NOMO-1 (cell line): ENCODE results near the gene POU6F2.

Source experiments
- DNase-seq, 2 experiments: peaks; one replicate each; lab custom pipeline; 2025; ENCODE audit not compliant: unreplicated experiment in 2 of 2; lab: John Stamatoyannopoulos, UW

POU6F2 gene

DNA sequence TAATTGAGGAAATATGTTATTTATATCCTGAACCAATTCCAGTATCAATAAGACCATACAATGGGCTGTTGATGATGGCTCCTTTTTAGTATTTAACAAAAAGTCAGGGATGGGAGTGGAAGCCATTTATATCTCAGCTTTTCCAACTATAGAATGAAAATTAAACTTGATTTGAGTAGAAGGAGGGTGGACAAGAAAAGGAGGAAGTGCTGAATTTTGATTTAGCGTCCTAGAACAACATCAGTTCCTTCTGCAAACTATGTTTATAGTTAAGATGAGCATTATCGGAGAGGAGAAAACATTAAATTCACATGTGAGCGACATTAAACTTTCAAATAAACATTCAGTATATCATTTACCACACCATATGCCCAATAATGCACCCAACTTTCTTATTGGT lies 439.2 kb downstream of the POU6F2 start:
- DNase-seq: no peak

DNA sequence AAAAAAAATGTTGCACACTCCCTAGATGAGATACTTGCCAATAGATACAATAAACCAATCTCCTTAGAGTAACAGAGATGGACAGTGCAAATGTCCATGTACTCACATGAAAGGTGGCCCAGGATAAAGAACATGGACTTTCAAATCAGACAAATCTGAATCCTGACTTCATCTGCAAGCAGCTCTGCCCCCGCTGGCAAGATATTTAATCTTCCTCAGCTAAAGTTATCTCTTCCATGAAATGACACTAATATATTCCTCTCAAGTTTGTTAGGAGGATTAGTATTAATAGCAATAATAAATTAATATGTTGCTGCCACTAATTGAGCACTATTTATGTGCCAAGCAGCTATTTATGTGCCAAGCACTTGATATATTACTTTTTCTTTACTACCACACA lies 439.9 kb downstream of the POU6F2 start:
- no peak for DNase-seq

DNA sequence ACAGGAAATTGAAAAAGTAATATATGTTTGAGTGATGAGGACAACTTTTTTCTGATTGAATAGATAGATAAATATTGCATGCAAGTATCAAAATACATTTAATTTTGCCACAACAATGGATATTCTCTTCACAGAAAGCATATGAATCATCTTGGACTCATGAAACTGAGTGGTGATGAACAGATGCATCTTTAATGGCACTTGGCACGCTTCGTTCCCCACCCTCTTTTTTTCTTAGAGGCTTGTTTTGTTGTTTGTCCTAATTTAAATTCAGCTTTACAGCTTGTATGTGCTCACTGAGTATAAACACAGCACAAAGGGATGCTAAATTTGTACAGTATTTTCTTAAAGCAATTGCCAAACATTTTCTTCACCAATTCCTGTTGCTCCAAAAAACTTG lies 443.5 kb downstream of the POU6F2 start:
- no peak for DNase-seq

DNA sequence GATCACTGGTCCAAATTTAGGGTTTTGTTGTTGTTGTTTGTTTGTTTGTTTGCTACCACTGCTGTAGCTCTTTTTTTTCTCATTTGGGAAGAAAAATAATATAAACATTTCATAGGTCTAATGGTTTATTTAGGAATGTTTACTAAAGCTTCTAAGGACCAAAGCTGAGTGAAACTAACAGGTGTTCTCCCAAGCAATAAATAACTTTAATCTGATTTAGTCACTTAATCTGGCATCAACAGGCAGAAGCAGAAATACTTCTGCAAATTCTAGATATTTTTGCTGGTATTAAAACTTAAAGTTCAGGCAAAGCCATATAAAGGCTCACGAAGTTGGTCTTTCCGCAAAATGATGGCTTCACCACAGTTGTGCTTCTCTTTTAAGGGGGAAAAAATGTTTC lies 444.0 kb downstream of the POU6F2 start:
- DNase-seq: no peak

DNA sequence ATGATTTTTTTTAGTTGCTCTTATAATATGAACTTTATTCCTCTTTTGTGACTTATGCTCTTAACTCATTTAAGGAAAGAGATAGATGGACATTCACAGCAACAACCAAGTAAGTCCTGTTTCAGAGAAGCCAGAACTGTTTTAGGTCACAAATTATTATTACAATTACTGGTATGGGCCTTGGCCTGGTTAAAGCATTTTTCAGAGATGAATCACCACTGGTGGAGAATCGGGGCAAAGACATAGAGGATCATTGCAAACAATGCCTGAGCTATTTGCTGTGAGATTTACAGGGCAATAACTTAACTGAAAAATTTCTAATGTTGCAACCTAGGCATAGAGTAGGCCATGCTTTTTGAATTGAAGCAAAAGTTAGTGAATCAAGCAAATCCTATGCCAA lies 450.5 kb downstream of the POU6F2 start:
- DNase-seq: no peak

DNA sequence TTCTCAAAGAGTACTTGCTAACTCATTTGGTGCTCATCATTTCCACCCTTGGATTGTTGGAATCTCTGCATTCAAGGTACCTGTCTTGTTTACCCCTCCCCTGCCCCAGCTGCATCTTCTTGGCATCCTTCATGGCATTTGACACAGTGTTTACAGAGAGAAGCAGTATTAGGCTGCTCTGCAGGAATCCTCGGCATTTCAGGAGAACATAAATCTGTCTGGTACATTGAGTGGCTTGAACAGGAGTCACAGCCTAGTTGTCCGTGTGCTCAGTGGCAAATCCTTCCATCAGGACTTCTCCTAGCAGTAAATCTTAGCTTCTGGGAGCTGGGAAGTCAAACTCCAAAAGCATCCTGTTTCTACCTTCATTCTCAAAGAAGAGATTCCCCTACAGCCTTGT lies 451.7 kb downstream of the POU6F2 start:
- DNase-seq: no peak

DNA sequence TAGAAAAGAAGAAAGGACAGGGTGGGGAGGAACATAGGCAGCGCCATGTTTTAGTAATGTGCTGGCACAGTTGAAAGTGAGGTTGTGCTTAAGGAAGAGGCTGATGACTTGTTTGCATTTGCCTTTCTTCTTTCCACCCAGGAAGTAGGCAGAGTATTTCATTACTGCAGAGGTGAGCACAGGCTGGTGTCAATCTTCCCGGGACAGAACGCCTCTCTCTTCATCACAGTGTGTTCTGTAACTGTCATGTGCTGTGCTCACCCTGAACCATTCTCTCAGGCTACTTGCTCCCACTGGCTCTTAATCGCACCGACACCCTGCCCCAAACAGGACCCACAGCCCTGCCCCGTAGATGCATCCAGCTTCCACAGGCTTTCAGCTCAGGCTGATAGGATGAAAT lies 452.7 kb downstream of the POU6F2 start:
- no peak for DNase-seq

DNA sequence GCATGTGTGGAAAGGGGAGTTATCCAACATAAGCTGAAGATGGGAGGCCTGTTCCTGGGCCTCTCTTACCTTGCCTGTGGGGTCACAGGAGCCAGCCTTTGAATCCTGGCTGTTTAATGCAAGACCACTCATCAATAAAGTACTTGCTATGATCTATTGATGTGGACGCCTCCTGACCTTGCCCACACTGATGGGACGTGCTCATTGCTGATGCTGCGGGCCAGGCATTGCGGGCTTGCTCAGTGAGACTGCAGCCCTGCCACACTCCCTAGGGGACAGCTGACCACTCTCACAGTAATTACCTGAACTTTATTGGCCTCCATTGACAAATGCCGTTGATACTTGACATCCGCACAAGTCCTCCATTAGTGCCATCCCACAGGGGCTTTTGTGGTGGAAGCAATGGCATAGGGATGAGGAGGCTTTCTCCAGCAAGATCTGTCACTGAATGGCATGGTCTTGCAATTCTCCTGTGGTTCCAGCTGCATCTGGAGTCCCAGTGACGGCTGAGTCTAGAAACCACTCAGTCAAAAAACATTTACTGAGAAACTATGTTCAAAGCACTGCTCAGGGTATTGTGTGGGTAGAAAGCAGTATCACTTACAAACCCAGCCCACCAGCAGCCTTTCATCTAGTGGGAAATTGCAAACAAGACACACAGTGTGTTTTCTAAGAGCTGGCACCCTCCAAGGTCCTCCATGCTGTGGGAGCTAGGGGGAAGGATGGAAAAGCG lies 453.4 kb downstream of the POU6F2 start:
- DNase-seq: no peak

DNA sequence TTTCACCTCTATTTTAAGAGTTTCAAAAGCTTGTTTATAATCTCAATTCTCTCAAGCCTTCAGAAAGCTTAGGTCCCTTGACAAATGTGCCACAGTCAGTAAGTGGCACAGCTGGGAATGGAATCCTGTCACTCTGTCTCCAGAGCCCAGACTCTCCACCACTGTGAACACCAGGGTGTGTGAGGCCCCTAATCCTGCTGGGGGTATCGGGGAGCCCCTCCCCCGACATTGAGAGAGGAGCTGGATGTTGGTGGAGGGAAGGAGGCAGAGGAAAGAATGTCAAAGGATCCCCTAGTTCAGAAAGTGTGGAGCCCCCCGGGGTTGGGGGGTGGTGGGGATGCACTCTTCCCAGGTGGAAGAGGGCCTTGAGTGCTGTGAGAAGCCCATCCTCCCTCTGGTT lies 454.7 kb downstream of the POU6F2 start:
- DNase-seq: no peak

DNA sequence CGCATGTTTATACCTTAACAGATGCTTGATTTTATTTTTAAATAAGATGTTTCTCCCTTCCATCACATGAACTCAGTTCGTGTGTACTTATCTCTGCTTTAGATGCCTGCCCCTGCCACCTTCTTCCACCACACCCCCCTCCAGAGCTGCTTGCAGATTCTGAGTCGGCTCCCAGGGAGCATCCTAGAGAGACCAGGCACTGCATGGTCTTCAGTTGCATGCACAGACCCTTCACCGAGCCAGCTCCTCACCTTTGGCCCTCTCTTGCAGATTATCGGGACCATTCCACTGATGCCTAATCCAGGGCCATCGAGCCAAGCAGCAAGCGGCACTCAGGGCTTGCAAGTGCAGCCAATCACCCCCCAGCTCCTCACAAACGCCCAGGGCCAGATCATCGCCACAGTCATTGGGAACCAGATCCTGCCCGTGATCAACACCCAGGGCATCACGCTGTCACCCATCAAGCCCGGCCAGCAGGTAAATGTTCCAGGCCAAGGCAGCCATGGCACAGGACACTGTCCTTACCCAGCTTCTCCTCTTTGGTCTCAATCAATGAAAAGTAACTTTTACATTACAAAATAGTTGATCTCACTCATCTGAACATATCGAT lies 455.2 kb downstream of the POU6F2 start:
- no peak for DNase-seq

DNA sequence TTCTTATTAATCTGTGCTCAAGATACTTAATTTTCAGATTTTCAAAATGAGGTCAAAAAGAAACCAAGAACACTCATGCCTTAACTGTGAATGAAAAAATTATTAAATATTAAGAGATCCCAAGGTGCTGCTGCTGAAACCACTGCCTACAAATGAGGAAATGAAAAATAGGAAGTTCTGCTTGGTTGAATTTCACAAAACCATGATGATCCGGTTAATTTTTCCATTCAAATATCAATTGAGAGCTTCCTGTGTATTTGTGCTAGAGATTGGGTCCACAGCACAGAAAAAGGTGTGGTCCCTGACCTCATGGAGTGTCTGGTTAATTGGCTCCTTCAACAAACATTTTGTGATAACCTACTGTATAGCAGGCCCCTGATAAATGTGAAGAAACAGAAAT lies 455.8 kb downstream of the POU6F2 start:
- DNase-seq: peak; percentile 11 to 70

DNA sequence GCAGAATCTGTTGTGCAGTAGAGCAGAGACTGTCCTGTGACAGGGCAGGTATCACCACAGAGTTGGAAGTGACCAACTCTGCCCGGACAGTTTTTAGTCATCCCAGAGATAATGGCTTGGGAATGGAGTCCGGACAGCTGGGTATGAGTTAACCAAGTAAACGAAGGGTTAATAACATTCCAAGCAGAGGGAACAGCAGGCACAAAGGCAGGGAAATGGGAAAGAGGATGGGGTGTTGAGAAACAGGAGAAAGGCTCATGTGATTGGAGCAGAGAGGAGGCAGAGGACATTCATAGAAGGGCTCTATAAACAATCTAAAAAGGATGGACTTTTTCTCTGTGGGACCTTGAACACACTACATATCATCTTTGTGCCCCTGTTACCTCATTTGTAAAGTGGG lies 456.3 kb downstream of the POU6F2 start:
- DNase-seq: no peak

DNA sequence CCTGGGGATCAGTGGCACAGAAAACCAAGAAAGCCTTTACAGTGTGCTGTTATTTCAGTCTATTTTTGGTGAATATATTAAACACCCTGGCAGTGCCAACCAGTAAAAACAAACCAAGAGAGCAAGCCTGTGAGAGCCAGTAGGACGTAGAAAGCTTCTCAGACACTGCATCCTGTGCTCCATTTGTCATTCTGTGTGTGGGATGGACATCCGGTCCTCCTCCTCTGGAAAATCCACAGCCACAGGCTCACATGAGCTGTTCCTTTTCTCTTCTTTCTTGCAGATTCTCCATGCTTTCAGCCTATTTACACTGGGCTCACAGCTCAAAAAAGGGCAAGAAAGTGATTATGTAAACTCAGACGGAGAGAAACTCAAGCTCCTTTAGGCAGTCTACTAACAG lies 468.8 kb downstream of the POU6F2 start:
- no peak for DNase-seq

DNA sequence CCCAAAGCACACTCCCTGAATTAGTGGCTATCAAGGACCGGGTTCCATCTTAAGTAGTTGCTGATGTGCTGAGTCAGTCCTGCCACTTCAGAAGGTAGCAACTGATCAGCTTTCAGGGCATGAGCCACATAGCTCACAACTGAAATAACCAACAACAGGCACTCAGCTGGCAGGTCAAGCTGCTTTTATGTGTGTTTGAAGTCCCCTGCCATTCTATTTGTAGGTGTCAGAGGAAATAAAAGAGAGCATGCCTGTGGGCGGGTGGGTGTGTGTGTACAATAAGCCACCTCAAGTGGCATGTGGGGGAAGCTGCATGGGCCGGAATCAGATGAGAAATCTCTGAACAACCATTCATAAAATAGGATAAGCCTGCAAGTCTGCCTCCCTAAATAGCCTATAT lies 474.2 kb downstream of the POU6F2 start:
- no peak for DNase-seq

DNA sequence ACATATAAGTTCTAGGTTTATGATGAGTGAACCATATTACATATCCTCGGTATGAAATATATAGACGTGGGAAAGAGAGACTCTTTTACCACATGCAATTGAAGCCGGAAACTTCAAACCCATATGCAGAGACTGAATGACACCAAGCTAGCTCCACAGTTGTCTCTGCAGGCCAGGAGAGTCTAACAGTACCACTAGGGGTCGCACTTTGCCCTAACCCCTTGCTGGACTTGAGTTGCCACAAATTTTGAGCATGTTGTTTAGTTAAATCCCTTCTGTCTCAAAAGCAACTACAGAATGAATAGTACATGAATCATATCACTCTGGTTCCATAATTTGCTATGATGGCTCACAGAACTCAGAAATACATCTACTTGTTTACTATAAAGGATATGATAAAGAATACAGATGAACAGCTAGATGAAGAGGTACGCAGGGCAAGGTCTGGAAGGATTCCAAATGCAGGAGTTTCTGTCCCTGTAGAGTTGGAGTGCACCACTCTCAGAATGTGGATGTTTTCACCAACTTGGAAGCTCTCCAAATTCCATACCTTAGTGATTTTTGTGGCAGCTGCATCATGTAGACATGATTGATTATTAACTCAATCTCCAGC lies 476.1 kb downstream of the POU6F2 start:
- DNase-seq: peak; percentile 3 to 25

DNA sequence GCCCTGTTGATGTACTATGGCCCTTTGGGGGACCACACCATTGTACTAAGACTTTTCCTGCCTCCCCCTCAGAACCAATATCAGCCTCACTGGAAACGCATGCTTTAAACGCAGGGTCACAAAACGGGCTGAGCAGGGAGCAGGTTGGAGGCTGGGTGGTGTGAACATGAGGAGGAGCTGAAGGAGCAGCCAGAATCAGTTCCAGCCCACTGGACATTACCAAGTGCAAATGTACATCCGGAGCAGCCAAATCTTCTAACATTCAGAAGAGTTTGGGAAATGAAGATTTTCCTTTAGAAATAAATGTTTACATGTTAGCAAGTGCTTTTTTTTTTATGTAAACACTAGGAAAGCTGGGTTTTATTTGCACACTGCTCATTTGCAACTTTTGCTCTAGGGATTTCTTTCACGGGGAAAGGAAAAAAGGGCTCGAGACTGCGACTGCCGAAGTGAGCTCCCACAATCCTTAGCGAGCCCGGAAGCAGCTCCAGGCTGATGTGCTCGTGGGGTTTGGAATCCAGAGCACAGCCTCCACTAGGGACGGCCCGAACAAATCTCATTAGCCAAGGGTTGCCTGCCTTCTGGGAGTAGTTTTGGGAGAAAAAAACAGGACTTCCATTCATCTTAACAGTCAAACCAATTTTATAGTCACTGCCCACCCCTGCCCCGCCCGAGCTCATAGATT lies 480.5 kb downstream of the POU6F2 start:
- DNase-seq: no peak

DNA sequence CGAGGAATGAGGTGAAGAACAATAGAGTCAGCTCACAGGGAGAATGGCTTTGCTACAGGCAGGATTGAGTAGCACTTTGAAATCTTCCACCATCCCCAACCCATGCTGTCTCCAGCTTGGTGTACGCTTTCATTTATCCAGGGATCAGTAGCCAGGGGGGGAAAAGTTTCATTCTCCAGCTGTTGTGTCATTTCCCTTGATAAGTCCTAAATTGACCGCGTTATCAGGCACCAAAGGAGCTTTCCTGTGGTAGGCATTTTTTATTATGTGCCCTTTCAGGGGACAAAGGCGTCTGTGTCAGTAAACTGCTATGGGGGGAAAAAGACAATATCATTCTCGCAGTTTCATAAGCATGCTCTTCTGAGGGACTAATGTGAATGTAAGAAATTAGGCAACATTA lies 481.9 kb downstream of the POU6F2 start:
- no peak for DNase-seq

DNA sequence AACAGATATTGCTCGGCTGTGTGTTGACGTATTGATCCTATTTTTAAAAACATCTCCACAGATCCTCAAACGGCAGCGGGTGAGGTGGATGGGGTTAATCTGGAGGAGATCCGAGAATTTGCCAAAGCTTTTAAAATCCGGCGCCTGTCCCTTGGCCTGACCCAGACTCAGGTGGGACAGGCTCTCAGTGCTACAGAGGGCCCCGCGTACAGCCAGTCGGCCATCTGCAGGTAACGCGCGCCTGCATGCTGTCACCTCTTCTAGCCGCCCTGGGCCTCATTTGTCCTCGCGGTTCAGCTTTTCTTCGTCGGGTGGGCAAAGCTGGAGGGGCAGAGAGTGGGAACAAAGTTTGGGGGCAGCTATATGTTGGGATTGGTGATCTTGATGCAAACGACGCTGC lies 482.8 kb downstream of the POU6F2 start:
- DNase-seq: no peak

DNA sequence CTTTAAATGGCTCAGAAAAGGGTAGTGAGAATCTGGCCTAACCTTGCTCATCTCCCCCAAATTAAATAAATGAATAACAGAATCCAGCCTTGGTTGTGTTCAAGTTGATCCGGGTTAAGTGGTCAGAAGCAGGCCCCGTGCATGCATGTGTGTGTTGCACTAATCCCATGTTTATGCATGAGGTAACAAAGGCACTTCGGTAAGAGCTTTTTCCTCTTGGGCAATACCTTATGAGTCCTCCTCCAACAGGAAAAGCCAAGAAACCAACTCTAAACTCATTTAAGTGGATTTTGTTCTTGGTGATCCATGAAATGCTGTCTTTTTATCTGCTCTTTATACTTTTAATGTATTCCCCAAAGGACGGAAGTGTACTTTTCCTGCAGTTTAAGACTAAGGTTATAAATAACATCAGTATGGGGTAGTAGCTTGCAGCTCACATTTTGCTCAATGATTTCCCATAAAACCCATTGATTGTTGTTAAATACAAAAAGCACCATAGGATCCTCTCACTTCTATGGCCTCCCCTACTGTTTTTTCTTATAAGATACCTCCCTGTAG lies 483.6 kb downstream of the POU6F2 start:
- no peak for DNase-seq

DNA sequence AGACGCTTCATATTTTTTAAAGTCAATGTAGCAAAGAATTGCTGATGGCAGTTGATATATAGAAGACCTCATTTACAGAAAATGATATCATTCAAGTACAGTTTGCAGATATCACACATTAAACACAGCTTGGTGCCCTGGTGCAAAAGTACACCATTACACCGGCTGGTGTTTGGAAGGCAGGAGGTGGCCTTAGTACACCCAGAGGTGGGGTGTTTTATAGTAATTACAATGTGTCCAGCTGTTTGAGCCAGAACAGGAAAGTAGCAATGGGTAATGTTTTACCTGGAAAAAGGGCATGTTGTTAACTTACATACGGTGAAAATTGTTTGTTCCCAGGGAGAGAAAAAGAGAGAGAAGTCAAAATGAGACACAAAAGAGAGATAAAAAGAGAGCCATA lies 485.5 kb downstream of the POU6F2 start:
- DNase-seq: no peak

DNA sequence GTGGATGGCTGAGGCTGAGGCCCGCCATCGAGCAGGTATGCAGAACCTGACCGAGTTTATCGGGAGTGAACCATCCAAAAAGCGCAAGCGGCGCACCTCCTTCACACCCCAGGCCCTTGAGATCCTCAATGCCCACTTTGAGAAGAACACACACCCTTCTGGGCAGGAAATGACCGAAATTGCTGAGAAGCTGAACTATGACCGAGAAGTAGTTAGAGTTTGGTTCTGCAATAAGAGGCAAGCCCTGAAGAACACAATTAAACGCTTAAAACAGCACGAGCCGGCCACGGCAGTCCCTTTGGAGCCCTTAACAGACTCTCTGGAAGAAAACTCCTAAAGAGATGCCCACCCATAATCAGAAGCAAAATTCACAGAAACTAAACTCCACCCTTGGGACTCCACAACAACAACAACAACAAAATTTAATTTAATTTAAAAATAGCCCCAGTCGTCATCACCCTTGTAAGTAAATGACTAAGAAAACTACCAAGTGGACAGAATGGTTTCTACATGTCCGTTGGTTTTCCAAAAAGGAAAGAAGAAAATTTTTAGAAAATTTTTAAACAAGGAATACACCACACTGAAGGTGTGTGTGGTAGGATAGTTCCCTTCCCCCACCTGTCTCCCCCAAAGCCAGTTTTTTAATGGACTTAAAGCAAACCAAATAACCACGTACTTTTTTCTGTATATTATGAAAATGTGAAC lies 486.8 kb downstream of the POU6F2 start:
- DNase-seq: no peak
